ENCODE measurements around the gene NTHL1. TPM values are rescaled to one million over a fixed set of nuclear protein-coding genes. Genes with fewer than 3 reads are reported as not detected.

The NTHL1 gene
- total RNA-seq, 2 donors from 2014 or later = 43.2 to 46.1 TPM

DNA sequence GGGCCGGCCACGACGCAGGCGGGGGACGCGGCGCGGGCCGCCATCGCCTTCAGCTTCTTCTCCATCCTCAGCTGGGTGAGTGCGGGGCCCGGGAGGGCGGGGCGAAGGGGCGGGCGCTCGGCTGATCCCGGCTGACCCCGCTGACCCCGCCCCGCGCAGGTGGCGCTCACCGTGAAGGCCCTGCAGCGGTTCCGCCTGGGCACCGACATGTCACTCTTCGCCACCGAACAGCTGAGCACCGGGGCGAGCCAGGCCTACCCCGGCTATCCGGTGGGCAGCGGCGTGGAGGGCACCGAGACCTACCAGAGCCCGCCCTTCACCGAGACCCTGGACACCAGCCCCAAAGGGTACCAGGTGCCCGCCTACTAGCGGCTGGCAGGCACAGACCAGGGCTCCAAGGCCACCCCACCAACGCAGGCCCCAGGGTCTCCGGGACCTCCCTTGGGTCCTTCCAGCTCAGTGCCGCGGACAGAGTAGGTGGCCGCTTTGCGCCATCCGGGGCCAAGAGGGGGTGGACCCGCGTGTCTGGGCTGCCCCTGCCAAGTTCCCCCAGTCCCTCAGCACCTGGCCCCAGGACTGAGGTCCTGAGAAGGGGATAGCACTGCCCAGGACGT is 54.8 kb downstream of the NTHL1 start:
- peak; percentile 83 for DNase-seq
- no peak overlapping the region for H3K4me3 Mint-ChIP-seq
- peaks cover 8% of the 10 kb centered on the region for H3K36me3 Mint-ChIP-seq (ENCODE audit: low read depth)
- H3K9me3 ChIP-seq (ENCODE audit: control insufficient read depth, low read length) = no peaks in the 10 kb centered on the region
- no peaks in the 10 kb centered on the region for H3K9me3 Mint-ChIP-seq
- H3K27me3 ChIP-seq (ENCODE audit: control insufficient read depth, insufficient read depth, low read length, poor library complexity, severe bottlenecking) = peaks cover 34% of the 10 kb centered on the region
- H3K27ac ChIP-seq (ENCODE audit: low read depth, low read length) = no peak overlapping the region
- peaks cover 1% of the 10 kb centered on the region for H3K4me1 Mint-ChIP-seq
- TF ChIP-seq, protein P1, sequence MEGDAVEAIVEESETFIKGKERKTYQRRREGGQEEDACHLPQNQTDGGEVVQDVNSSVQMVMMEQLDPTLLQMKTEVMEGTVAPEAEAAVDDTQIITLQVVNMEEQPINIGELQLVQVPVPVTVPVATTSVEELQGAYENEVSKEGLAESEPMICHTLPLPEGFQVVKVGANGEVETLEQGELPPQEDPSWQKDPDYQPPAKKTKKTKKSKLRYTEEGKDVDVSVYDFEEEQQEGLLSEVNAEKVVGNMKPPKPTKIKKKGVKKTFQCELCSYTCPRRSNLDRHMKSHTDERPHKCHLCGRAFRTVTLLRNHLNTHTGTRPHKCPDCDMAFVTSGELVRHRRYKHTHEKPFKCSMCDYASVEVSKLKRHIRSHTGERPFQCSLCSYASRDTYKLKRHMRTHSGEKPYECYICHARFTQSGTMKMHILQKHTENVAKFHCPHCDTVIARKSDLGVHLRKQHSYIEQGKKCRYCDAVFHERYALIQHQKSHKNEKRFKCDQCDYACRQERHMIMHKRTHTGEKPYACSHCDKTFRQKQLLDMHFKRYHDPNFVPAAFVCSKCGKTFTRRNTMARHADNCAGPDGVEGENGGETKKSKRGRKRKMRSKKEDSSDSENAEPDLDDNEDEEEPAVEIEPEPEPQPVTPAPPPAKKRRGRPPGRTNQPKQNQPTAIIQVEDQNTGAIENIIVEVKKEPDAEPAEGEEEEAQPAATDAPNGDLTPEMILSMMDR (conservative IDR thresholded peaks at IDR 0.05) = no peak
- peaks cover 41% of the 10 kb centered on the region for H3K27me3 Mint-ChIP-seq (ENCODE audit: insufficient read depth)
- H3K9ac ChIP-seq (ENCODE audit: extremely low read depth, low read length, poor library complexity, severe bottlenecking) = no peak overlapping the region
- peaks cover 7% of the 10 kb centered on the region for H3K36me3 ChIP-seq (ENCODE audit: control insufficient read depth, insufficient read depth, low read length)
- H3K4me3 ChIP-seq (ENCODE audit: low read length) = no peak overlapping the region
- WGBS, 2 experiments (ENCODE audit: insufficient coverage in 1 of 2, insufficient read length in 1 of 2) = 78 to 92% methylated on average over 19 to 50 of the region's 50 CpGs
- peaks cover 3% of the 10 kb centered on the region for H3K4me1 ChIP-seq (ENCODE audit: control insufficient read depth, insufficient read depth, low read length)
- H3K27ac Mint-ChIP-seq = no peak overlapping the region

DNA sequence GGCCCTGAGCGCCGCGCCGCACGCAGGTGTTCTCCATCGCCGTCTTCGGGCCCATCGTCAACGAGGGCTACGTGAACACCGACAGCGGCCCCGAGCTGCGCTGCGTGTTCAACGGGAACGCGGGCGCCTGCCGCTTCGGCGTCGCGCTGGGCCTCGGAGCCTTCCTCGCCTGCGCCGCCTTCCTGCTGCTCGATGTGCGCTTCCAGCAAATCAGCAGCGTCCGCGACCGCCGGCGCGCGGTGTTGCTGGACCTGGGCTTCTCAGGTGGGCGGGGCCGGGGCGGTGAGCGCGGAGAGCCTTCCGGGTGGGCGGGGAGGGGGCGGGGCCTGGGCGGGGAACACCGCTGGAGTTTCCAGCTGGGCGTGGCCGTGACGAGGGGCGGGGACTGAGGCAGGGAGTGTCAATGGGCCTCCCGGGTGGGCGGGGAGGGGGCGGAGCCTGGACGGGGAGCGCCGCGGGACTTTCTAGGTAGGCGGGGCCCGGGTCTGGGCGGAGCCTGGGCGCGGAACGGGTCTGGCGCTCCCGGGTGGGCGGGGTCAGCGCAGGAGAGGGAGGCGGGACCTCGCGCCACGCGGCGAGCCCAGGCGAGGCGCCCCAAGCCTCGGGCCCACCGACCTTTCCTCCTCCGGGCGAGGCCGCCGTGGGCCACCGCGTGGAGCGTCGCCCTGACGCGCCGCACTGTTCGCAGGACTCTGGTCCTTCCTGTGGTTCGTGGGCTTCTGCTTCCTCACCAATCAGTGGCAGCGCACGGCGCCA is 55.5 kb downstream of the NTHL1 start:
- peaks cover 3% of the 10 kb centered on the region for H3K4me1 ChIP-seq (ENCODE audit: control insufficient read depth, insufficient read depth, low read length)
- H3K27ac ChIP-seq (ENCODE audit: low read depth, low read length) = no peak overlapping the region
- peaks cover 41% of the 10 kb centered on the region for H3K27me3 Mint-ChIP-seq (ENCODE audit: insufficient read depth)
- peak overlapping the region; percentile 53 for H3K4me3 Mint-ChIP-seq
- H3K9me3 ChIP-seq (ENCODE audit: control insufficient read depth, low read length) = no peaks in the 10 kb centered on the region
- DNase-seq = peak; percentile 100
- TF ChIP-seq, protein P1 (conservative IDR thresholded peaks at IDR 0.05) = no peak
- peaks cover 2% of the 10 kb centered on the region for H3K36me3 ChIP-seq (ENCODE audit: control insufficient read depth, insufficient read depth, low read length)
- no peak overlapping the region for H3K9ac ChIP-seq (ENCODE audit: extremely low read depth, low read length, poor library complexity, severe bottlenecking)
- H3K27me3 ChIP-seq (ENCODE audit: control insufficient read depth, insufficient read depth, low read length, poor library complexity, severe bottlenecking) = peaks cover 37% of the 10 kb centered on the region
- H3K36me3 Mint-ChIP-seq (ENCODE audit: low read depth) = peaks cover 5% of the 10 kb centered on the region
- no peak overlapping the region for H3K4me3 ChIP-seq (ENCODE audit: low read length)
- peaks cover 1% of the 10 kb centered on the region for H3K4me1 Mint-ChIP-seq
- no peak overlapping the region for H3K27ac Mint-ChIP-seq
- H3K9me3 Mint-ChIP-seq = no peaks in the 10 kb centered on the region
- WGBS, 2 experiments (ENCODE audit: insufficient coverage in 1 of 2, insufficient read length in 1 of 2) = 14 to 25% methylated on average over 41 to 96 of the region's 96 CpGs

DNA sequence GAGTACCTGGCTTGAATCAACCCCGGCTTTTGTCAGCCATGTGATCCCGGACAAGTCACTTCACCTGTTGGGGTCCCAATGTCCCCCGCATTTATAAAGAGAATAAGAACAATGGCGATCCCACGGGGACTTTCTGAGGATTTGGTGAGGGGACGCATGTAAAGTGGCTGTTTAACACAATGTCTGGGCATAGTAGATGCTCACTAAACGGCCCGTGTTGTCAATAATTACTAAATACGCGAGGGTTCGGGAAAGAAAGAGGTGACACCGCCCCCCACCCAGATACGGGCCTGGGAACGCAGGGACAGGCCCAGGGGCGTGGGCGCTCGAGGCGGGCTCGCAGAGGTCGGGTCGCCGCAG is 56.1 kb downstream of the NTHL1 start:
- Mint-ChIP-seq H3K27ac (no peak overlapping the region), H3K9me3 (no peaks in the 10 kb centered on the region), H3K27me3 (ENCODE audit: insufficient read depth) (peaks cover 41% of the 10 kb centered on the region), H3K36me3 (ENCODE audit: low read depth) (peaks cover 10% of the 10 kb centered on the region), H3K4me3 (peak overlapping the region; percentile 53), H3K4me1 (peaks cover 1% of the 10 kb centered on the region)
- TF ChIP-seq, protein P1 (conservative IDR thresholded peaks at IDR 0.05) = no peak
- Histone ChIP-seq H3K4me3 (ENCODE audit: low read length) (no peak overlapping the region), H3K36me3 (ENCODE audit: control insufficient read depth, insufficient read depth, low read length) (peaks cover 7% of the 10 kb centered on the region), H3K27me3 (ENCODE audit: control insufficient read depth, insufficient read depth, low read length, poor library complexity, severe bottlenecking) (peaks cover 37% of the 10 kb centered on the region), H3K9me3 (ENCODE audit: control insufficient read depth, low read length) (no peaks in the 10 kb centered on the region), H3K27ac (ENCODE audit: low read depth, low read length) (no peak overlapping the region), H3K9ac (ENCODE audit: extremely low read depth, low read length, poor library complexity, severe bottlenecking) (no peak overlapping the region), H3K4me1 (ENCODE audit: control insufficient read depth, insufficient read depth, low read length) (peaks cover 3% of the 10 kb centered on the region)
- WGBS, 2 experiments (ENCODE audit: insufficient coverage in 1 of 2, insufficient read length in 1 of 2) = 25 to 32% methylated on average over 22 of the region's 22 CpGs
- no peak for DNase-seq

Data from endodermal cell (in vitro differentiated cells).